Mucosa of rectum (tissue), 2 donors: ENCODE data around the gene STARD8.
"Not testable (repeated sequence)": the region's sequence is repeated elsewhere in the genome, so short reads cannot be mapped to it uniquely, and the experiment has no call there.

Source experiments
- H3K27ac ChIP-seq, 2 donors: one replicate each; pipeline ENCODE4 v1.7.0; 2013; ENCODE audit warnings: inconsistent platforms in 2 of 2, low read depth in 2 of 2, low read length in 2 of 2
- H3K27me3 ChIP-seq, 2 donors: one replicate each; pipeline ENCODE4 v1.7.0; 2013; ENCODE audit warnings: low read length in 2 of 2; ENCODE audit not compliant: control insufficient read depth in 2 of 2, insufficient read depth in 2 of 2
- H3K36me3 ChIP-seq, 2 donors: one replicate each; pipeline ENCODE4 v1.7.0; 2013; ENCODE audit warnings: low read length in 2 of 2; ENCODE audit not compliant: control insufficient read depth in 2 of 2, insufficient read depth in 2 of 2
- H3K4me1 ChIP-seq, 2 donors: one replicate each; pipeline ENCODE4 v1.7.0; 2013; ENCODE audit warnings: low read length in 2 of 2, mild to moderate bottlenecking in 1 of 2; ENCODE audit not compliant: control insufficient read depth in 2 of 2, insufficient read depth in 2 of 2
- H3K4me3 ChIP-seq, 2 donors: one replicate each; pipeline ENCODE4 v1.7.0; 2013; ENCODE audit warnings: low read length in 2 of 2
- H3K9ac ChIP-seq, 2 donors: one replicate each; pipeline ENCODE4 v1.7.0; 2013; ENCODE audit warnings: low read length in 2 of 2, low read depth in 1 of 2, mild to moderate bottlenecking in 1 of 2
- H3K9me3 ChIP-seq, 2 donors: one replicate each; pipeline ENCODE4 v1.7.0; 2013; ENCODE audit warnings: low read length in 2 of 2; ENCODE audit not compliant: control insufficient read depth in 2 of 2
- donor health status: healthy.
- donor health status: Normal muscosa, but diverticular disease.

STARD8 gene, protein sequence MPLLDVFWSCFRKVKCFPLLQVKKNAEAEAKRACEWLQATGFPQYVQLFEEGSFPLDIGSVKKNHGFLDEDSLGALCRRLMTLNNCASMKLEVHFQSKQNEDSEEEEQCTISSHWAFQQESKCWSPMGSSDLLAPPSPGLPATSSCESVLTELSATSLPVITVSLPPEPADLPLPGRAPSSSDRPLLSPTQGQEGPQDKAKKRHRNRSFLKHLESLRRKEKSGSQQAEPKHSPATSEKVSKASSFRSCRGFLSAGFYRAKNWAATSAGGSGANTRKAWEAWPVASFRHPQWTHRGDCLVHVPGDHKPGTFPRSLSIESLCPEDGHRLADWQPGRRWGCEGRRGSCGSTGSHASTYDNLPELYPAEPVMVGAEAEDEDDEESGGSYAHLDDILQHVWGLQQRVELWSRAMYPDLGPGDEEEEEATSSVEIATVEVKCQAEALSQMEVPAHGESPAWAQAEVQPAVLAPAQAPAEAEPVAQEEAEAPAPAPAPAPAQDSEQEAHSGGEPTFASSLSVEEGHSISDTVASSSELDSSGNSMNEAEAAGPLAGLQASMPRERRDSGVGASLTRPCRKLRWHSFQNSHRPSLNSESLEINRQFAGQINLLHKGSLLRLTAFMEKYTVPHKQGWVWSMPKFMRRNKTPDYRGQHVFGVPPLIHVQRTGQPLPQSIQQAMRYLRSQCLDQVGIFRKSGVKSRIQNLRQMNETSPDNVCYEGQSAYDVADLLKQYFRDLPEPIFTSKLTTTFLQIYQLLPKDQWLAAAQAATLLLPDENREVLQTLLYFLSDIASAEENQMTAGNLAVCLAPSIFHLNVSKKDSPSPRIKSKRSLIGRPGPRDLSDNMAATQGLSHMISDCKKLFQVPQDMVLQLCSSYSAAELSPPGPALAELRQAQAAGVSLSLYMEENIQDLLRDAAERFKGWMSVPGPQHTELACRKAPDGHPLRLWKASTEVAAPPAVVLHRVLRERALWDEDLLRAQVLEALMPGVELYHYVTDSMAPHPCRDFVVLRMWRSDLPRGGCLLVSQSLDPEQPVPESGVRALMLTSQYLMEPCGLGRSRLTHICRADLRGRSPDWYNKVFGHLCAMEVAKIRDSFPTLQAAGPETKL

GRCh38 chrX:68647156-68647957 is at the start of gene STARD8:
Gene STARD8, plus strand, starts transcription at chrX:68647666. Its CDS starts 217 bp downstream, at chrX:68647883.
- Histone ChIP-seq H3K4me3 (peak within 1 kb of the TSS in 1 of 2 donors; percentile 13), H3K27ac (no peak within 1 kb of the TSS)

DNA sequence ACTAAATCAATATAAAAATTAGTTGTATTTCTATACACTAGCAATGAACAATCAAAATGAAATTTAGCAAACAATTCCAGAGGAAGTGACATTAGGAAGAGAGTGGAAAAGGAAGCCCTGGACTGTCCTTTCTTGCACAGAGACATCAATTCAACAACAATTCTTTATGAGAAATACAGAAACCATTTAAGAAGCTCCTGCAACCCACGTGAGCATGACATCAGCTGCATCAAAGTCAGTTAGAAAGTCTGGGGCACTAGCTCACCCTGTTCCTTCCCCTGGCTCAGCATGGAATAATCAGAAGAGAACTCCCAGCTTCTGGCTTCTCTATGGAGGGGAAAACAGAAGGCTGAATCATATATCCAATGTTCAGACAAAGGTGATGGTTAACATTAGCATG is 48.6 kb upstream of the STARD8 start:
- Histone ChIP-seq H3K4me3 (no peak overlapping the region), H3K27me3 (no peaks in the 10 kb centered on the region), H3K9ac (no peak overlapping the region), H3K36me3 (no peaks in the 10 kb centered on the region), H3K27ac (no peak overlapping the region), H3K9me3 (peaks cover 2 to 3% of the 10 kb centered on the region in 2 donors), H3K4me1 (no peaks in the 10 kb centered on the region)

More at GRCh38 chrX:68647156-68647957, at the start of gene STARD8:
- Histone ChIP-seq H3K4me1 (no peaks in the 10 kb centered on the region), H3K27me3 (peaks cover 6 to 9% of the 10 kb centered on the region in 2 donors), H3K9me3 (no peaks in the 10 kb centered on the region), H3K36me3 (no peaks in the 10 kb centered on the region), H3K9ac (no peak within 1 kb of the TSS)

DNA sequence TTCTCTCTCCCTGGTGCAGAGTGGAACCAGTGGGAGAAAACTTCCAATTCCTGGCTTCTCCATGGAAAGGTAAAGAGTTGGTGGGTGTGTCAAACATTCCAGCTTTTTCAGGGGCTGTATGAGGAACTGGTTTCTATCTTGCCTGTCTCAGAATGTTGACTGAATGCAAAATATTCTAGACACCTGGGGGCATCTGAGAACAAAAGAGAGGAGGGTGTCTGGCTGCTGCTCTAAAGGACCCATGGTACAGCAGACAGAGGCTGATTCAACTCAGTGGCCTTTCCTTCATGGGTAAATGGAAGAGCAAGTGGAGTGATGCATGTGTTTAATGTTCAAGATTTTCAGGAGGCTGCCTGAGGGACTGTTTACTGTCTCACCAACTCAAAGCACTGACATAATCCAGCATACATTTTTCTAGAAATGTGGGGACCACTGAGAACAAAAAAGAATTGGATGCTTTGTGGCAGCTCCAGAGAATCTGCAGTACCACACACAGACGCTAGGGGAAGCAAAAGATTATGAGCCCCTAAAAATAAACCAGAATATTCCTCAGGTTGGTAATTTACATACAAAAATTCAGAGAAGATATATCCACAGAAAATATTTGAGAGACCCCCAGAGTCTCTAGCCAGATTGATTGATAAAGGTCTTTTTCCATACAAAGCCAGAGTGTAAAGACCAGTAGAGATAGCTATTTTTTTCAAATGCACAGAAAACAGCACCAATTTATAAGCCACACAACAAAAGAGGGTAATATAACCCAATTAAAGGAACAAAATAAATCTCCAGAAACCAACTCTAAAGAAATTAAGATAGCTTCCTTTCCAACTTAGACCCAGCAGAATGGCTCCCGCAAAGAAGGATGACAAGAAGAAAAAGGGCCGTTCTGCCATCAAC is 48.0 kb upstream of the STARD8 start:
- Histone ChIP-seq H3K4me1 (no peaks in the 10 kb centered on the region), H3K9ac (no peak overlapping the region), H3K27ac (no peak overlapping the region), H3K9me3 (peaks cover 2 to 3% of the 10 kb centered on the region in 2 donors), H3K36me3 (no peaks in the 10 kb centered on the region), H3K27me3 (no peaks in the 10 kb centered on the region), H3K4me3 (no peak overlapping the region)

GRCh38 chrX:68604216-68604615 is 43.2 kb upstream of the STARD8 start:
- H3K27me3 ChIP-seq, H3K36me3 ChIP-seq, H3K4me1 ChIP-seq, H3K9me3 ChIP-seq, H3K9ac ChIP-seq, H3K27ac ChIP-seq, H3K4me3 ChIP-seq: not testable (repeated sequence)

GRCh38 chrX:68614733-68615132 is 32.7 kb upstream of the STARD8 start:
- H3K27me3 ChIP-seq, H3K9ac ChIP-seq, H3K4me3 ChIP-seq: not testable (repeated sequence)

DNA sequence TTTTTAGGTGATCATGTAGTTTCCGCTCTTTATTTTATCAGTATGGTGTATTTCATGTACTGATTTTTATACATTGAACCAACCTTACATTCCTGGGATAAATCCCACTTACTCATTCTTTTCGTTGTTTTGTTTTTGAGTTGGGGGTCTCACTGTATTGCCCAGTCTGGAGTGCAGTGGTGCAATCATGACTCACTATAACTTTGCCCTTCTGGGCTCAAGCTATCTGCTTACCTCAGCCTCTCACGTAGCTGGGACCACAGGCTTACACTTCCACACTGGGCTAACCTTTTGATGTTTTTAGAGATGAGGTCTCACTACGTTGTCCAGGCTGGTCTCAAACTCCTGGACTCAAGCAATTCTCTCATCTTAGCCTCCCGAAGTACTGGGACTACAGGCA is 19.5 kb upstream of the STARD8 start:
- Histone ChIP-seq H3K27ac (no peak overlapping the region), H3K27me3 (peaks cover 0 to 5% of the 10 kb centered on the region in 2 donors), H3K4me3 (no peak overlapping the region), H3K4me1 (no peaks in the 10 kb centered on the region), H3K36me3 (no peaks in the 10 kb centered on the region), H3K9me3 (no peaks in the 10 kb centered on the region), H3K9ac (no peak overlapping the region)

More at GRCh38 chrX:68614733-68615132, 32.7 kb upstream of the STARD8 start:
- not testable (repeated sequence) for H3K36me3 ChIP-seq, H3K27ac ChIP-seq, H3K4me1 ChIP-seq, H3K9me3 ChIP-seq

DNA sequence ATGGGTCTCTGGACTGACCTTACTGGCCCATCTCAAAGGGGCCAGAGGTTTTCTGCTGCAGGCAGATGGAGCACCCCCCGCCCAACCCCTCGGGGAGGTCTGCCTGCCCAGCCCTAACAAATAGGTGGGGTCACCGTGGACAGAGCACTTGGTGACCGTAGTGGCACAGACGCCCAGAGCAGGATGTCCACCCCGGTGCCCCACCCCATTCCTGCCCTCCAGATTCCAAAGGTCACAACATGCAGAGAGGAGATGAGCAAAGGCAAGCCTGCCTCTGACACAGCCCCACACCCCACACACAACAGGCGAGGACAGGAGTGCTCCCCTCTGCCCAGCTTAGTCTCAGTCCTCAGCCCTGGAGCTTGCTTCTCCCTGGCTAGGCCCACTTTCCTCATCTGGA is 17.5 kb upstream of the STARD8 start:
- H3K9ac ChIP-seq, H3K36me3 ChIP-seq, H3K27me3 ChIP-seq: not testable (repeated sequence)

DNA sequence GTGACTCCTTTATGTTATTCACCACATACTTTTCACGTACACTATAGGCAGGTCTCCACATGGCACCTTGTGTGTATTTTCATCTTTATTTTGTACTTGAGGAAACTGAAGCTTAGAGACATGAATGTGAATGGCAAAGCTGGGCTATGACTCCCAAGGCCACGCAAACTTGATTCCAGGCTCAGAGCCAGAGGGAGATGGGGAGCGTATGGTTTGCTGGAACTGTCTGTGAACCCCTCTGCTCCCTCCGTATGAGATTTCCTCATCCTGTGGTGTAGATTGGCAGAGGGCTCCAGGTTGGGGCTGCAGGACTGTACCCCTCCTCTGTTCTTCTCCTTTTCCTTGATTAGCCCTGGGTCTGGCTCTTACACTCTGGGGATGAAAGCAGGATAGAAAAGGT is 16.1 kb upstream of the STARD8 start:
- Histone ChIP-seq H3K27me3 (peaks cover 0 to 5% of the 10 kb centered on the region in 2 donors), H3K9ac (no peak overlapping the region), H3K27ac (no peak overlapping the region), H3K9me3 (no peaks in the 10 kb centered on the region), H3K4me3 (no peak overlapping the region), H3K36me3 (no peaks in the 10 kb centered on the region), H3K4me1 (no peaks in the 10 kb centered on the region)

More for the DNA sequence above, 17.5 kb upstream of the STARD8 start:
- H3K4me1 ChIP-seq, H3K9me3 ChIP-seq, H3K4me3 ChIP-seq, H3K27ac ChIP-seq: not testable (repeated sequence)

DNA sequence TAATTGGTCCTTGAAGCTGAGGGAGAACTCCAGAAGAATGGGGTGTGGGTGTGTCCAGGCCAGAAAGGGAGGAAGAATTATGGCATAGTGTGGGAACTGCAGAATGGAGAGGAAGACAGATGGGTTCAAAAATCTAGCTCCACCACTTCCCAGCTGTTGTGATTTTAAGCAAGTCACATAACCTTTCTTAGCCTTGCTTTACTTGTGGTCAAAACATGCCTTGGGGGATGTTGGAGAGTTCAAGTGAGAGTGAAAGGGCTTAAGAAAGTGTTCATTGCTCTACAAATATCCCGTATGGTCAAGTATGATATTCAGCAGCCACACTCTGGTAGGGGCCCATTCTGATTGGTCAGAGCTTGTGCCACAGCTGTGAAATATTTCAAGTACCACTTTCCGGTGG is 15.0 kb upstream of the STARD8 start:
- no peaks in the 10 kb centered on the region for H3K9me3 ChIP-seq
- H3K9ac ChIP-seq = no peak overlapping the region
- no peak overlapping the region for H3K4me3 ChIP-seq
- H3K36me3 ChIP-seq = no peaks in the 10 kb centered on the region
- H3K27ac ChIP-seq = no peak overlapping the region
- H3K27me3 ChIP-seq = peaks cover 0 to 5% of the 10 kb centered on the region in 2 donors
- H3K4me1 ChIP-seq = no peaks in the 10 kb centered on the region
